Common myeloid progenitor, CD34-positive (primary cell): Measurements from ENCODE around the gene PBRM1.
A peak's percentile ranks its signal among the peaks of the same experiment; 100 is the strongest.
"Not testable (repeated sequence)": the region's sequence is repeated elsewhere in the genome, so short reads cannot be mapped to it uniquely, and the experiment has no call there.

Source experiments
- CTCF ChIA-PET: fragments of 350-600 bp; sonication (Branson Sonifier 250); formaldehyde crosslinking; loops from one replicate; lab custom pipeline; 2021; ENCODE audit warnings: antibody characterized with exemption; lab: Charles Lee
- POLR2A ChIA-PET: fragments of 350-600 bp; sonication (Branson Sonifier 250); formaldehyde crosslinking; loops from one replicate; lab custom pipeline; 2021; ENCODE audit warnings: antibody characterized with exemption; lab: Charles Lee
- DNase-seq, 3 donors: peaks; one replicate each; pipeline versions ENCODE4 v3.0.0 to v3.0.0-alpha.2; 2013
- H3K27ac ChIP-seq, 2 experiments: 1 replicate in 1 of 2; 2 replicates in 1 of 2; pipeline ENCODE4 v1.7.0; 2013; ENCODE audit warnings: inconsistent platforms in 2 of 2, low read length in 2 of 2, mild to moderate bottlenecking in 2 of 2, low read depth in 1 of 2, moderate library complexity in 1 of 2; ENCODE audit not compliant: severe bottlenecking in 2 of 2, insufficient read depth in 1 of 2, poor library complexity in 1 of 2
- H3K27me3 ChIP-seq, 5 experiments: replicated peaks in 2 of 5; 1 replicate in 3 of 5; 2 replicates in 2 of 5; pipeline versions ENCODE4 v1.6.1 to v1.7.0; 2013; ENCODE audit warnings: low read length in 4 of 5, mild to moderate bottlenecking in 2 of 5, moderate library complexity in 2 of 5, inconsistent platforms in 1 of 5; ENCODE audit not compliant: insufficient read depth in 5 of 5, control insufficient read depth in 4 of 5
- H3K36me3 ChIP-seq, 4 experiments: 1 replicate in 2 of 4; 2 replicates in 2 of 4; pipeline versions ENCODE4 v1.6.1 to v1.7.0; 2013; ENCODE audit warnings: low read length in 3 of 4, control low read depth in 1 of 4, mild to moderate bottlenecking in 1 of 4; ENCODE audit not compliant: control insufficient read depth in 4 of 4, insufficient read depth in 4 of 4
- H3K4me1 ChIP-seq, 4 experiments: 1 replicate in 3 of 4; 2 replicates in 1 of 4; pipeline versions ENCODE4 v1.6.1 to v1.7.1; 2013; ENCODE audit warnings: low read length in 3 of 4, mild to moderate bottlenecking in 3 of 4, control low read depth in 1 of 4, inconsistent platforms in 1 of 4, moderate library complexity in 1 of 4; ENCODE audit not compliant: control insufficient read depth in 4 of 4, insufficient read depth in 4 of 4; ENCODE audit errors: control extremely low read depth in 1 of 4
- H3K4me3 ChIP-seq, 7 experiments: 1 replicate in 4 of 7; 2 replicates in 3 of 7; pipeline versions ENCODE4 v1.5.1 to v1.7.0; 2013; ENCODE audit warnings: mild to moderate bottlenecking in 7 of 7, low read length in 6 of 7, moderate library complexity in 6 of 7, inconsistent platforms in 2 of 7, low read depth in 2 of 7, control low read depth in 1 of 7; ENCODE audit not compliant: insufficient read depth in 4 of 7, control insufficient read depth in 1 of 7; ENCODE audit errors: extremely low read depth in 1 of 7
- H3K9me3 ChIP-seq, 5 experiments: 1 replicate in 4 of 5; 2 replicates in 1 of 5; pipeline versions ENCODE4 v1.6.1 to v1.7.1; 2013; ENCODE audit warnings: low read length in 4 of 5, mild to moderate bottlenecking in 2 of 5, inconsistent platforms in 1 of 5, low read depth in 1 of 5, moderate library complexity in 1 of 5; ENCODE audit not compliant: control insufficient read depth in 4 of 5, insufficient read depth in 2 of 5; ENCODE audit errors: control extremely low read depth in 1 of 5
- WGBS: methylation state at CpG from one replicate; pipeline ENCODE4 v1.1.5; 2013; ENCODE audit not compliant: insufficient coverage; 5-methylcytosine and 5-hydroxymethylcytosine counted together

PBRM1 gene

DNA sequence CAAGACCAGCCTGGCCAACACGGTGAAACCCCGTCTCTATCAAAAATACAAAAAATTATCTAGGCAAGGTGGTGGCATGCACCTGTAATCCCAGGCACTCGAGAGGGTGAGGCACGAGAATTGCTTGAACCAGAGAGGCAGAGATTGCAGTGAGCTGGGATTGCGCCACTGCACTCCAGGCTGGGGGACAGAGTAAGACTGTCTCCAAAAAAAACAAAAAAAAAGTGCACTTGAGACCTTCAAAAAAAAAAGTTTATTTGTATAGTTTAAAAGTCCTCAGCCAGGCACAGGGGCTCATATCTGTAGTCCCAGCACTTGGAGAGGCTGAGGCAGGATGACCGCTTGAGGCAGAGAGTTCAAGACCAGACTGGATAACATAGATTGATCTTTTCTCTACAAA lies 2.1 kb downstream of the PBRM1 start:
- Histone ChIP-seq H3K4me1 (peaks cover 13 to 56% (median 30%) of the 10 kb centered on the region in 4 experiments), H3K9me3 (no peaks in the 10 kb centered on the region), H3K27me3 (no peaks in the 10 kb centered on the region), H3K27ac (no peak overlapping the region), H3K4me3 (no peak overlapping the region), H3K36me3 (peaks cover 18 to 40% (median 23%) of the 10 kb centered on the region in 4 experiments)
- ChIA-PET CTCF (interaction anchor here (0.6 kb wide), 1 partner anchor 211 kb away, joined by 3 read pairs; no protein-coding TSS in a partner anchor), POLR2A (no interaction called here)
- WGBS: 100% methylated on average over 5 of the region's 6 CpGs
- DNase-seq: no peak

DNA sequence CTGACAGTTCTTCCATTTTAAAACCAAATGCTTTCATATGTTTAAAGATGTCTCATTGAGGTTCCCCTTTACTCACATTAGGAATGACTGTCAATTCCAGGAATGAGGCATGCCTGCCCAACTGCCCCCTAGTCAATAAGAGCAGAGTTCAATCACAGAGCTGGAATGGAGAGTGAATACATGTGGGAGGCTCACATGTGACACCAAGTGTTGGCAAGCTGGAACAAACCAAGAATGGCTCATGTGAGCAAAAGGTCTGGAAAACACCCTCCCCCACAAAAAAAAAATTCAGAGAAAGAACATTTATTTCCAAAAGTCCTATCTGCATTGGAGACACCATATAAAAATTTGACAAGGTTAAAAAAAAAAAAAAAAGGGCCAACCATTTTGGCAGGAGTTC lies 3.7 kb downstream of the PBRM1 start:
- ChIA-PET POLR2A (no interaction called here), CTCF (interaction anchor here (1.7 kb wide), 1 partner anchor 31 kb away, joined by 5 read pairs; no protein-coding TSS in a partner anchor)
- H3K4me3 ChIP-seq: peak overlapping the region in 3 of 7 experiments; percentile 2 to 39 (median 24)

DNA sequence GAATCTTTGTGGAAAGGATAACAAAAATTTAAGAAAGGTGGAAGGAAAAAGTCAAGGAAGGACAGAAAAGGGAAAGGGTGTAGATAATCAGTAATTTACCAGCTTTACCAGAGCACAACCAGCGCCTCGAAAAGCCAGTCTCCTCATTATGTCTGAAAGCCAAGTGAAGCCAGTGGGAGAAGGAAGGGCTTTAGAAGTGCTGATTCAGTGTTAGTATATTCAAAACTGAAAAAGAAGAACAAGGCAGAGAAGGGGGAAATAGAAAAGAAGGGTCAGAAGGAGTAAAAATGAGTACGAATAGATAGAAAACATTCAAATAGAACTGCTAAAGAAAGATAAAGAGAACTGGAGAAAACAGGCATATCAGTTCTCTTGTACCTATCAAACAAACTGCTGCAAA lies 4.1 kb downstream of the PBRM1 start:
- DNase-seq: no peak
- Histone ChIP-seq H3K36me3 (peaks cover 14 to 35% (median 24%) of the 10 kb centered on the region in 4 experiments), H3K4me3 (peak overlapping the region in 2 of 7 experiments; percentile 24 to 39), H3K27ac (peak overlapping the region in 1 of 2 experiments; percentile 64), H3K9me3 (no peaks in the 10 kb centered on the region), H3K4me1 (peaks cover 10 to 44% (median 21%) of the 10 kb centered on the region in 4 experiments), H3K27me3 (no peaks in the 10 kb centered on the region)
- 0% methylated on average over 1 of the region's 3 CpGs for WGBS
- ChIA-PET POLR2A (no interaction called here), CTCF (interaction anchor here (1.7 kb wide), 1 partner anchor 31 kb away, joined by 5 read pairs; no protein-coding TSS in a partner anchor)

More for the DNA sequence above, 3.7 kb downstream of the PBRM1 start:
- Histone ChIP-seq H3K4me1 (peaks cover 13 to 48% (median 25%) of the 10 kb centered on the region in 4 experiments), H3K36me3 (peaks cover 13 to 35% (median 22%) of the 10 kb centered on the region in 4 experiments), H3K27ac (peak overlapping the region in 1 of 2 experiments; percentile 64), H3K27me3 (no peaks in the 10 kb centered on the region), H3K9me3 (no peaks in the 10 kb centered on the region)
- DNase-seq: peak; percentile 30 to 44 (median 33)

DNA sequence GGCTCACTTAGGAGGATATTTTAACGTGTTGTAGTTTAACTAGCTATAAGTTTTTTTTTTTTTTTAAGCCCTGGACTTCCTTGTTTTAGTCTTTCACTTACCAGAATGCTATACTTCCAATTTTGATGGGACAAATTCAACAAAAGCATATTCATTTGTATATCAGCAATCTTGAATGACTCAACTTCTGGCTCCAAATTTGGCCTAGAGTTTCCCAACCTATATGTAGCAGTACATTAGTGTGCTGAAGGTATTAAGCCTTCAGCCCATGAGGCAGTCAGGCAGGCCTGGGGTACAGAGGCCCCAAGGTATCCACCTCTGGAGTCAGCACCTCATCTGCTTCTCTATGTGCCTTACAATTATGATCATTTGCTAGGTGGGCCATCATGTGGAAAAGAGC lies 5.9 kb downstream of the PBRM1 start:
- Histone ChIP-seq H3K27me3 (no peaks in the 10 kb centered on the region), H3K4me3 (no peak overlapping the region), H3K9me3 (no peaks in the 10 kb centered on the region), H3K36me3 (peaks cover 16 to 48% (median 33%) of the 10 kb centered on the region in 4 experiments), H3K4me1 (peaks cover 5 to 37% (median 16%) of the 10 kb centered on the region in 4 experiments), H3K27ac (peak overlapping the region in 1 of 2 experiments; percentile 19)
- CTCF ChIA-PET: no interaction called here
- DNase-seq: no peak
- POLR2A ChIA-PET: interaction anchor here (0.6 kb wide), 1 partner anchor 12 kb away, joined by 3 read pairs; no protein-coding TSS in a partner anchor
- WGBS: no CpG with 5 or more reads among the region's 1 CpG

DNA sequence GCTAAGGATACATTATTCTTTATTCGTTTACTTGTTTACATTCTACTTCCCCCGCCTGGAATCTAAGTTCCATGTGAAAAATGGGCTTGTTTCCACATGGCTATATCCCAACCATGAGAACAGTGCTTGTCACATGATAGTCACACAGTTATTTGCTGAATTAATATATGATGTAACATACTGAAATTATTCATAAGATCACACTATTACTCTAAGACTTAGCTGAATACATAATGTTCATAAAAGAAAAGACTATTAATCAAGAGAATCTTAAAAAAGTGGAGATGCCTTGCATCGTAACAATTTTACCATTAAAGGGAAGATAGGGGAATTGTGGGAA lies 6.5 kb downstream of the PBRM1 start:
- ChIA-PET POLR2A (no interaction called here), CTCF (no interaction called here)
- DNase-seq: no peak
- H3K36me3 ChIP-seq: peaks cover 18 to 50% (median 35%) of the 10 kb centered on the region in 4 experiments
- H3K4me3 ChIP-seq: no peak overlapping the region
- WGBS: 100% methylated on average over 1 of the region's 3 CpGs
- H3K4me1 ChIP-seq: peaks cover 3 to 30% (median 10%) of the 10 kb centered on the region in 4 experiments
- no peak overlapping the region for H3K27ac ChIP-seq
- no peaks in the 10 kb centered on the region for H3K27me3 ChIP-seq
- H3K9me3 ChIP-seq: no peaks in the 10 kb centered on the region

DNA sequence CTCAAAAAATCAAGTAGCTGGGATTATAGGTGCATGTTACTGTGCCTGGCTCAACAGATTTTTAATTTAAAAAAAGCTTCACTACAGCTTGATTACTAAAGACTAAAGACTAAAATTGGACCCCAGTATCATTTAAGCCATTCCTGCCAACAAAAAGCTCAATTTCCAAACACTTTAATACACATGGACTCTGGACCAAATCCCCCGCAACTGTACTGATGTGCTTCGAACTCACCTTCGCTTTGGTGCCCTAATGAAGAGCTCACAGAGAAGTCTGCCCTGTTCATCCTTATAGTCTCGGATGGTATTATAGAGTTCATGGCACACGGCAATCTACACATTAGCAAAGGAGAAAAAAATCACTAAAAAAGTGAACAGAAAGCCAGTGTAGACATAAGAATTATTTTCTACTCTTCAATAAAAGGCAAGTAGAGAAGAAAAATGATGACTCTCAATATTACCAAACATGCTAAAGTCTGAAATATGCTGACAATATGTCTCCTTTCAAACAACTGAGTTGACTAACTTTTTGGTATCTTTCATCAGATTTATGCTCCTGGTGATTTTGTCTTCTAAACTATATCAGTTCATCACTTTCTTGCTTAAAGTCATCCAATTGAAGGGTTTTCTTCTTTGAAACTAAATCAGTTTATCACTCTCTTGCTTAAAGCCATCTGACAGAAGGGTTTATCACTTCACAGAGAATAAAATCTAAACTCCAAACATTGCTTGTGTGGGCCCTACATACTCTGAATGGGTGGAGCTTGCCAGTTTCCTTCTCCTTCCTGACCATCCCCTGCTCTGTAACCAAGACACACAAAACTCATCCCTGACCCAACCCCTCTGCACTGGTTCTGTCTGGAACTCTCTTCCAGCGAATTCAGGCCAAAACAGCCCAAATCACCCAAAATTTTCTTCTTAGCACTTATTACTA lies 7.2 kb downstream of the PBRM1 start:
- DNase-seq: no peak
- H3K9me3 ChIP-seq: no peaks in the 10 kb centered on the region
- H3K4me1 ChIP-seq: peaks cover 0 to 25% (median 8%) of the 10 kb centered on the region in 4 experiments
- peaks cover 18 to 51% (median 37%) of the 10 kb centered on the region in 4 experiments for H3K36me3 ChIP-seq
- 96% methylated on average over 4 of the region's 6 CpGs for WGBS
- no peak overlapping the region for H3K27ac ChIP-seq
- ChIA-PET POLR2A (no interaction called here), CTCF (no interaction called here)
- no peak overlapping the region for H3K4me3 ChIP-seq
- no peaks in the 10 kb centered on the region for H3K27me3 ChIP-seq

DNA sequence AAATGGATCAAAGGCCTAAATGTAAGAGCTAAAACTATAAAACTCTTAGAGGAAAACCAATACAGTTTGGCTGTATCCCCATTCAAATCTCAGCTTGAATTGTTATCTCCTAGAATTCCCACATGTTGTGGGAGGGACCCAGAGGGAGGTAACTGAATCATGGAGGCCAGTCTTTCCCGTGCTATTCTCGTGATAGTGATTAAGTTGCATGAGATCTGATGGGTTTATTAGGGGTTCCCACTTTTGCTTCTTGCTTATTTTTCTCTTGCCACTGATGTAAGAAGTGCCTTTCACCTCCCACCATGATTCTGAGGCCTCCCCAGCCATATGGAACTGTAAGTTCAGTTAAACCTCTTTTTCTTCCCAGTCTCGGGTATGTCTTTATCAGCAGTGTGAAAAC lies 9.5 kb downstream of the PBRM1 start:
- H3K4me1 ChIP-seq, DNase-seq, POLR2A ChIA-PET, H3K9me3 ChIP-seq, H3K27ac ChIP-seq, CTCF ChIA-PET, H3K27me3 ChIP-seq, H3K4me3 ChIP-seq: not testable (repeated sequence)
- 100% methylated on average over 1 of the region's 3 CpGs for WGBS
- peaks cover 18 to 63% (median 46%) of the 10 kb centered on the region in 4 experiments for H3K36me3 ChIP-seq
